Suppressor macrophage treated with lipopolysaccharide for 4 hours (primary cell): Measurements from ENCODE around the gene NUCB2.
"Not testable (repeated sequence)": the region's sequence is repeated elsewhere in the genome, so short reads cannot be mapped to it uniquely, and the experiment has no call there.

Source experiments
- DNase-seq: peaks from one replicate; pipeline ENCODE4 v3.0.0-alpha.2; 2020

Gene NUCB2

GRCh38 chr11:17276236-17277023 lies at the start of gene NUCB2:
NUCB2 (plus strand) TSS chr11:17276739; CDS start chr11:17295324, 18,585 bp downstream.
- peak; percentile 97 for DNase-seq

- DNase-seq, result not testable (repeated sequence)
Observed at GRCh38 chr11:17228186-17228925, 48.2 kb upstream of the NUCB2 start.

- DNase-seq, result no peak
Observed at GRCh38 chr11:17229481-17230152, 46.9 kb upstream of the NUCB2 start.

GRCh38 chr11:17230867-17231851 lies 45.4 kb upstream of the NUCB2 start:
- peak; percentile 56 for DNase-seq

- DNase-seq, result no peak
Observed at GRCh38 chr11:17233101-17233500, 43.4 kb upstream of the NUCB2 start.

- DNase-seq, result no peak
Observed at GRCh38 chr11:17238377-17238776, 38.2 kb upstream of the NUCB2 start.

GRCh38 chr11:17239927-17240326 lies 36.6 kb upstream of the NUCB2 start:
- not testable (repeated sequence) for DNase-seq

GRCh38 chr11:17240780-17241179 lies 35.8 kb upstream of the NUCB2 start:
- no peak for DNase-seq

GRCh38 chr11:17242954-17243353 lies 33.6 kb upstream of the NUCB2 start:
- DNase-seq, result not testable (repeated sequence)

GRCh38 chr11:17244046-17244445 lies 32.5 kb upstream of the NUCB2 start:
- DNase-seq, result peak; percentile 27

- no peak for DNase-seq
Observed at GRCh38 chr11:17250561-17251350, 25.8 kb upstream of the NUCB2 start.

GRCh38 chr11:17252704-17253103 lies 23.8 kb upstream of the NUCB2 start:
- no peak for DNase-seq

- DNase-seq, result peak; percentile 73
Observed at GRCh38 chr11:17256512-17256911, 20.0 kb upstream of the NUCB2 start.

- DNase-seq, result peak; percentile 58
Observed at GRCh38 chr11:17257196-17257595, 19.3 kb upstream of the NUCB2 start.

GRCh38 chr11:17258670-17259069 lies 17.9 kb upstream of the NUCB2 start:
- no peak for DNase-seq

- no peak for DNase-seq
Observed at GRCh38 chr11:17259519-17259918, 17.0 kb upstream of the NUCB2 start.

- peak; percentile 51 for DNase-seq
Observed at GRCh38 chr11:17260020-17260419, 16.5 kb upstream of the NUCB2 start.

GRCh38 chr11:17263769-17264168 lies 12.8 kb upstream of the NUCB2 start:
- no peak for DNase-seq

GRCh38 chr11:17266781-17267180 lies 9.8 kb upstream of the NUCB2 start:
- no peak for DNase-seq

- DNase-seq, result no peak
Observed at GRCh38 chr11:17267576-17267975, 9.0 kb upstream of the NUCB2 start.

GRCh38 chr11:17268500-17268899 lies 8.0 kb upstream of the NUCB2 start:
- DNase-seq, result not testable (repeated sequence)
